NB4 (cell line): ENCODE data around the gene ARHGEF10L.

Source experiments
- DNase-seq: peaks from one replicate; pipeline ENCODE4 v3.0.0; 2010; ENCODE audit warnings: low read depth
- H3K4me3 ChIP-seq: one replicate; pipeline ENCODE4 v1.5.1; 2011; ENCODE audit warnings: mild to moderate bottlenecking, low read depth, low read length, moderate library complexity
- MYC ChIP-seq: IDR thresholded peaks from 2 replicates; pipeline ENCODE4 v1.6.1; 2011; ENCODE audit warnings: low read depth, low read length
- POLR2A ChIP-seq: IDR thresholded peaks from 2 replicates; pipeline ENCODE4 v1.6.1; 2011; ENCODE audit warnings: mild to moderate bottlenecking; ENCODE audit not compliant: insufficient read length; ENCODE audit errors: extremely low read depth
- TF ChIP-seq, protein P1 (sequence below): IDR thresholded peaks from 2 replicates; pipeline ENCODE4 v1.6.1; 2011; ENCODE audit warnings: low read depth, low read length
- TF ChIP-seq, protein P2 (sequence below): IDR thresholded peaks from one replicate; pipeline ENCODE4 v1.5.1; 2012; ENCODE audit warnings: low read depth, low read length

The ARHGEF10L gene

DNA sequence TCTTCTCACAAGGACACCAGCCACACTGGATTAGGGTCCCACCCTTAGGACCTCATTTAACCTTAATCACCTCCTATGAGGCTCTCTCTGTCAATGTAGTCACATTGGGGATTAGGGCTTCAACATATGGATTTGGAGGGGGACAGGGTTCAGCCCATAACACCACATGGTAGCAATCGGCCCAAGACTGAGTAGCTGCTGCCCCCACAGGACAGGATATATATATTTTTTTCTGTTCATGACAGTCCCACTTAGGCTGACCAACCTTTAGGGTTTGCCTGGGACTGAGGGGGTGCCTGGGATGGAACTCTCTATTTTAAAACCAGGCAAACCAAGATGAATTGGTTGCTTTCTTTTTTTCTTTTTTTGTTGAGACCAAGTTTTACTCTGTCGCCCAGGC, 207.4 kb downstream of the ARHGEF10L start:
- H3K4me3 ChIP-seq = no peak overlapping the region
- no peak for DNase-seq
- TF ChIP-seq, protein P1, sequence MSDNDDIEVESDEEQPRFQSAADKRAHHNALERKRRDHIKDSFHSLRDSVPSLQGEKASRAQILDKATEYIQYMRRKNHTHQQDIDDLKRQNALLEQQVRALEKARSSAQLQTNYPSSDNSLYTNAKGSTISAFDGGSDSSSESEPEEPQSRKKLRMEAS = no peak
- TF ChIP-seq MYC (no peak), POLR2A (no peak)
- TF ChIP-seq, protein P2, sequence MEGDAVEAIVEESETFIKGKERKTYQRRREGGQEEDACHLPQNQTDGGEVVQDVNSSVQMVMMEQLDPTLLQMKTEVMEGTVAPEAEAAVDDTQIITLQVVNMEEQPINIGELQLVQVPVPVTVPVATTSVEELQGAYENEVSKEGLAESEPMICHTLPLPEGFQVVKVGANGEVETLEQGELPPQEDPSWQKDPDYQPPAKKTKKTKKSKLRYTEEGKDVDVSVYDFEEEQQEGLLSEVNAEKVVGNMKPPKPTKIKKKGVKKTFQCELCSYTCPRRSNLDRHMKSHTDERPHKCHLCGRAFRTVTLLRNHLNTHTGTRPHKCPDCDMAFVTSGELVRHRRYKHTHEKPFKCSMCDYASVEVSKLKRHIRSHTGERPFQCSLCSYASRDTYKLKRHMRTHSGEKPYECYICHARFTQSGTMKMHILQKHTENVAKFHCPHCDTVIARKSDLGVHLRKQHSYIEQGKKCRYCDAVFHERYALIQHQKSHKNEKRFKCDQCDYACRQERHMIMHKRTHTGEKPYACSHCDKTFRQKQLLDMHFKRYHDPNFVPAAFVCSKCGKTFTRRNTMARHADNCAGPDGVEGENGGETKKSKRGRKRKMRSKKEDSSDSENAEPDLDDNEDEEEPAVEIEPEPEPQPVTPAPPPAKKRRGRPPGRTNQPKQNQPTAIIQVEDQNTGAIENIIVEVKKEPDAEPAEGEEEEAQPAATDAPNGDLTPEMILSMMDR = no peak
